SU-DHL-6 (cell line): ENCODE measurements around the gene NALF2.

Experiments used
- H2AFZ ChIP-seq: fragments of 200-600 bp; sonication (generic); 2 replicates; pipeline ENCODE4 v1.6.1; 2014; ENCODE audit warnings: low read depth, mild to moderate bottlenecking, moderate library complexity, mixed read lengths, antibody characterized with exemption, low read length; ENCODE audit not compliant: severe bottlenecking
- H3F3A ChIP-seq: fragments of 200-600 bp; shearing (Covaris generic); 2 replicates; pipeline ENCODE4 v1.6.0; 2016; ENCODE audit warnings: antibody characterized with exemption, mild to moderate bottlenecking; ENCODE audit not compliant: insufficient read depth
- H3K27ac ChIP-seq: fragments of 200-600 bp; sonication (generic); 2 replicates; pipeline ENCODE4 v1.5.1; 2016; ENCODE audit warnings: low read depth, mild to moderate bottlenecking, low read length, moderate library complexity, mixed read lengths
- H3K27me3 ChIP-seq: fragments of 200-600 bp; sonication (generic), shearing (Covaris generic); 2 replicates; pipeline ENCODE4 v1.6.0; 2014; ENCODE audit warnings: mild to moderate bottlenecking, low read length
- H3K36me3 ChIP-seq: fragments of 200-600 bp; sonication (generic); 2 replicates; pipeline ENCODE4 v1.6.1; 2014; ENCODE audit warnings: mild to moderate bottlenecking, low read length, mixed read lengths
- H3K4me2 ChIP-seq: fragments of 300-600, 200-600 bp; shearing (Covaris generic), sonication (generic); 2 replicates; pipeline ENCODE4 v1.6.0; 2014; ENCODE audit warnings: low read length, low read depth, mild to moderate bottlenecking; ENCODE audit not compliant: poor library complexity, severe bottlenecking
- H3K4me3 ChIP-seq: fragments of 200-600 bp; sonication (generic); 2 replicates; pipeline ENCODE4 v1.5.1; 2014; ENCODE audit warnings: antibody characterized with exemption, low read length, mild to moderate bottlenecking, mixed read lengths; ENCODE audit not compliant: insufficient read depth, poor library complexity, severe bottlenecking
- H3K79me2 ChIP-seq: fragments of 200-600 bp; sonication (generic); 2 replicates; pipeline ENCODE4 v1.6.1; 2014; ENCODE audit warnings: mild to moderate bottlenecking, low read length, moderate library complexity; ENCODE audit not compliant: insufficient read depth
- H3K9ac ChIP-seq: fragments of 200-600 bp; sonication (generic); 2 replicates; pipeline ENCODE4 v1.7.0; 2014; ENCODE audit warnings: mild to moderate bottlenecking, low read length
- H3K9me2 ChIP-seq: fragments of 200-600 bp; sonication (generic); replicated peaks from 2 replicates; pipeline ENCODE4 v1.6.1; 2014; ENCODE audit warnings: low read length; ENCODE audit not compliant: insufficient read depth
- H3K9me3 ChIP-seq: fragments of 200-600 bp; sonication (generic); 2 replicates; pipeline ENCODE4 v1.6.1; 2014; ENCODE audit warnings: low read length, mixed read lengths; ENCODE audit not compliant: insufficient read depth
- H4K20me1 ChIP-seq: fragments of 200-600 bp; sonication (generic); 2 replicates; pipeline ENCODE4 v1.6.1; 2014; ENCODE audit warnings: low read depth, mild to moderate bottlenecking, antibody characterized with exemption, low read length, moderate library complexity, mixed read lengths
- CTCF ChIP-seq: fragments of 200-600 bp; sonication (generic); IDR thresholded peaks from one replicate; pipeline ENCODE4 v1.5.1; 2017; ENCODE audit warnings: antibody characterized with exemption, mild to moderate bottlenecking, low read length, moderate library complexity; ENCODE audit not compliant: insufficient read depth, poor library complexity, severe bottlenecking
- EZH2phosphoT487 ChIP-seq: fragments of 200-600 bp; sonication (generic), shearing (Covaris generic); conservative IDR thresholded peaks from 2 replicates; pipeline ENCODE4 v1.6.1; 2018; ENCODE audit warnings: mild to moderate bottlenecking, antibody characterized with exemption, low read length, moderate library complexity, mixed read lengths

The NALF2 gene

GRCh38 chrX:69524781-69525363, 20.7 kb downstream of the NALF2 start:
- no peaks in the 10 kb centered on the region for H3K36me3 ChIP-seq
- H3K9me3 ChIP-seq = no peaks in the 10 kb centered on the region
- no peaks in the 10 kb centered on the region for H3K9me2 ChIP-seq
- H3K27me3 ChIP-seq = no peaks in the 10 kb centered on the region
- no peaks in the 10 kb centered on the region for H3F3A ChIP-seq
- H3K9ac ChIP-seq = no peak overlapping the region
- H3K4me3 ChIP-seq = no peak overlapping the region
- TF ChIP-seq CTCF = no peak
- no peak for TF ChIP-seq EZH2phosphoT487
- no peaks in the 10 kb centered on the region for H3K79me2 ChIP-seq
- no peaks in the 10 kb centered on the region for H4K20me1 ChIP-seq
- no peak overlapping the region for H2AFZ ChIP-seq
- H3K27ac ChIP-seq = no peak overlapping the region
- H3K4me2 ChIP-seq = no peak overlapping the region

- no peak for TF ChIP-seq CTCF
- no peak for TF ChIP-seq EZH2phosphoT487
- Histone ChIP-seq H2AFZ (no peak overlapping the region), H3K4me3 (no peak overlapping the region), H3K9ac (no peak overlapping the region), H3K9me3 (no peaks in the 10 kb centered on the region), H3K9me2 (no peaks in the 10 kb centered on the region), H3K36me3 (no peaks in the 10 kb centered on the region), H3F3A (no peaks in the 10 kb centered on the region), H3K4me2 (no peak overlapping the region), H3K27ac (no peak overlapping the region), H4K20me1 (no peaks in the 10 kb centered on the region), H3K79me2 (no peaks in the 10 kb centered on the region), H3K27me3 (no peaks in the 10 kb centered on the region)
Measured at GRCh38 chrX:69530306-69530705, 26.2 kb downstream of the NALF2 start.

- Histone ChIP-seq H3K9me3 (no peaks in the 10 kb centered on the region), H3K36me3 (no peaks in the 10 kb centered on the region), H3K9ac (no peak overlapping the region), H3K4me2 (no peak overlapping the region), H3F3A (no peaks in the 10 kb centered on the region), H3K27ac (no peak overlapping the region), H3K4me3 (no peak overlapping the region), H3K79me2 (no peaks in the 10 kb centered on the region), H2AFZ (no peak overlapping the region), H3K9me2 (no peaks in the 10 kb centered on the region), H3K27me3 (no peaks in the 10 kb centered on the region), H4K20me1 (no peaks in the 10 kb centered on the region)
- TF ChIP-seq CTCF (no peak), EZH2phosphoT487 (no peak)
Measured at GRCh38 chrX:69531031-69531755, 27.1 kb downstream of the NALF2 start.
